SW480 (cell line): Measurements from ENCODE around the gene LRRC26.

Experiments used
- DNase-seq: peaks from one replicate; pipeline ENCODE4 v3.0.0-alpha.2; 2016; ENCODE audit warnings: low spot score

The LRRC26 gene, protein sequence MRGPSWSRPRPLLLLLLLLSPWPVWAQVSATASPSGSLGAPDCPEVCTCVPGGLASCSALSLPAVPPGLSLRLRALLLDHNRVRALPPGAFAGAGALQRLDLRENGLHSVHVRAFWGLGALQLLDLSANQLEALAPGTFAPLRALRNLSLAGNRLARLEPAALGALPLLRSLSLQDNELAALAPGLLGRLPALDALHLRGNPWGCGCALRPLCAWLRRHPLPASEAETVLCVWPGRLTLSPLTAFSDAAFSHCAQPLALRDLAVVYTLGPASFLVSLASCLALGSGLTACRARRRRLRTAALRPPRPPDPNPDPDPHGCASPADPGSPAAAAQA

GRCh38 chr9:137169896-137170358 is at the start of gene LRRC26:
Gene LRRC26, minus strand, starts transcription at chr9:137170051. Its CDS starts 108 bp downstream, at chr9:137169943.
- DNase-seq: no peak

- no peak for DNase-seq
Observed at GRCh38 chr9:137218754-137219271, 49.0 kb upstream of the LRRC26 start.

- no peak for DNase-seq
Observed at GRCh38 chr9:137218212-137218753, 48.4 kb upstream of the LRRC26 start.

DNA sequence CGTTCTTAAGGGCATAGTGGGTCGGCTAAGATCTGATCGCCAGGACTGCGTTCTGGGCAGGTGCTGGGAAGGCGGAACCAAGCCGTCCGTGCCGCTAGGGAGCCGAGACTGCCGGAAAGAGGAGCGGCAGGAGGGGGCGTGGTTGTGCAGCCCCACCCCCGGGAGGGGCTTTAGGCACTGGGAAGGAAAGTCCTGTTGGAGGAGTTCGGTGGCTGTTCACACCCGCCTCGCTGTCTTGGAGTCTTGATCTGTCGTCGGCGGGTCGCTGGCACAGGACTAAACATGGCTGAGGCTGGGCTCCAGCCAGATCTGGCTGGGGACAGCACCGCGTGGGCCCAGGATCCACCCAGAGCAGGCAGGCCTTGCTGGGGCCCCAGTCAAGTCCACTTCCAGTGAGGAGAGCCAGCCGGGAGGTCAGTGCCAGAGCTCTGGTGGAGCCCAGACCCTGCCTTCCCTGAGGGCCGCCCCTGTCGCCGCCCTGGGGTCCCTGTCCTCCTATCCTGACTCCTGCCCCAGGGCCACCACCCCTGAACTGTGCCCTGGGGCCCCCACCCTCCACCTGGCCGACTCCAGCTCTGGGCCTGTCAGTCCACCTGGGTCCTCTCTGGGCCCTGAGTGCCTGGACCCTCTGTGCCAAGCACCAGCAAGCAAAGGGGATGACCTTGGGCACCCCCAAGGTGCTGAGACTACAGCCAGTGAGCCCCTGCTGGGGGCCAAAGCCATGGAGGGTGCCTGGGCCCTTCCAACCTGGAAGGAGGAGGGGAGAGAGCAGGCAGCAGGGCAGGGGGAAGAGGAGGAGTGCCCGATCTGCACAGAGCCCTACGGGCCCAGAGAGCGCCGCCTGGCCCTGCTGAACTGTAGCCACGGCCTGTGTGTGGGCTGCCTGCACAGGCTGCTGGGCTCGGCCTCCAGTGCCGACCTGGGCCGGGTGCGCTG is 47.7 kb upstream of the LRRC26 start:
- DNase-seq: peak; percentile 76

- DNase-seq: no peak
Observed at GRCh38 chr9:137216188-137216965, 46.5 kb upstream of the LRRC26 start.

DNA sequence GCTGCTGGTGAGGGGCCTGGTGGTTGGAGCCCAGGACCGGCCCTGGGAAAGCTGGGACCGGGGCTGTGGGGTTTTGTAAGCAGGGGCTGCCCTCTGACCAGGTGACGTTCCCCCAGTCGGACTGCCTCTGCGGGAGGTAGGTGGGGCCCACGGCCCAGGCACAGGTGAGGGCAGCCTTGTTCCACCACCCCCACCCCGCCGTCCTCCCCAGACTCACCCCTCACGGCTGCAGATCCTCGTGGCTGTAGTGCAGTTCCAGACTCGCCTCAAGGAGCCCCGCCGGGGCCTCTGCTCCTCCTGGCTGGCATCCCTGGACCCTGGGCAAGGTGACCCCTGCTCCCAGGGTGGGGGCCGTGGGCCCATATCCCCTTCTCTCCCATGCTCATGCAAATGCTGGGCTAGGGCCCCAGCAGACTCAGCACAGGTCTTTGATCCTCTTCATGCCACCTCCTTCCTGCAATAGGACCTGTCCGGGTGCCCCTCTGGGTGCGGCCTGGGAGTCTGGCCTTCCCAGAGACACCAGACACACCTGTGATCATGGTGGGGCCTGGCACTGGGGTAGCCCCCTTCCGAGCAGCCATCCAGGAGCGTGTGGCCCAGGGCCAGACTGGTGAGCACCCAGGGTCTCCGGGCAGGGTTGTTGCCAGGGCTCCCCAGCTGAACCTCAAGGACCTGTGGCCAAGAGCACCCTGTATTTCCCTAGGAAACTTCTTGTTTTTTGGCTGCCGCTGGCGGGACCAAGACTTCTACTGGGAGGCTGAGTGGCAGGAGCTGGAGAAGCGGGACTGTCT is 45.5 kb upstream of the LRRC26 start:
- DNase-seq: no peak

DNA sequence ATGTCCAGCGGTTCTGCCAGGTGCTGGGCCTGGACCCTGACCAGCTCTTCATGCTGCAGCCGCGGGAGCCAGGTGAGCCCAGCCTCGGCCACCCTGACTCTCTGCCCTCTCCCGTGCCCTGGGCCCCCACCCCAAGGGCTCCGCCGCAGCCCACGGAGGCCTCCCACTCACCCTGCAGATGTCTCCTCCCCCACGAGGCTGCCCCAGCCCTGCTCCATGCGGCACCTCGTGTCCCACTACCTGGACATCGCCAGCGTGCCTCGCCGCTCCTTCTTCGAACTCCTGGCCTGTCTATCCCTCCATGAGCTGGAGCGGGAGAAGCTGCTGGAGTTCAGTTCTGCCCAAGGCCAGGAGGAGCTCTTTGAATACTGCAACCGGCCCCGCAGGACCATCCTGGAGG is 44.8 kb upstream of the LRRC26 start:
- no peak for DNase-seq

DNA sequence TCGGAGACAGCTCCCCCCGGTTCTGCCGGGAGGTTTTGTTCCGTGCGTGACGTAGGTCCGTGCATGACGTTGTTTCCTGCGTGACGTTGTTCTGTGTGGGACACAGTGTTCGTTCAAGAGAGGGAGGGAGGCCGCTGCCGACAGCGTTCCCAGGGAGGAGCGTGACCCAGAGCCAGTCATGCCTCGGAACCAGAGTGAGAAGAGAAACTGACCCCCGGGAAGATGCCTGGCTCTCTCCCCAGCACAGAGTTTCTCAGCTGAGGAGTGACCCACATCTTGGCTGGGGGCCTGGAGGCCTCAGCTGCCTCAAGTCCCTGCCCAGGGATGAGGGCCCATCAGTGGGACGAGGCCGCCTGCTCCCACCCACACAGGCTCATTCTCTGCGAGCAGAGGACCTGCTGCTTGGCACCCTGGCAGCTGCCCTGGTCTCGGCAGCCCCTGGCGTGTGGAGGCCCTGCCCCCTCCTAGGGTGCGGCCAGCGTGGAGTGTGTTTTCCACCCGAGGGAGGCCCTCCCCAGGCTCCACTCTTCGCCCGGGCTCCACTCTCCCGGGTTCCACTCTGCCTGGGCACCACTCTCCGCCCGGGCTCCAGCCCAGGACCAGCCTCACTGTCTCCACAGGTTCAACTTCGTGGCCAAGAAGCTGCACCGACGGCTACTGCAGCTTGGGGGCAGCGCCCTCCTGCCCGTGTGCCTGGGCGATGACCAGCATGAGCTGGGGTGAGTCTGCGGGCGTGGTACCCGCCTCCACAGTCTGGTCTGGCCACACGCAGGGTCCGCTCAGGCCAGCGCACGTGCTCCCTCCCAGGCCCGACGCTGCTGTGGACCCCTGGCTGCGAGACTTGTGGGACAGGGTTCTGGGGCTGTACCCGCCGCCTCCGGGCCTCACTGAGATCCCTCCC is 43.6 kb upstream of the LRRC26 start:
- no peak for DNase-seq

DNA sequence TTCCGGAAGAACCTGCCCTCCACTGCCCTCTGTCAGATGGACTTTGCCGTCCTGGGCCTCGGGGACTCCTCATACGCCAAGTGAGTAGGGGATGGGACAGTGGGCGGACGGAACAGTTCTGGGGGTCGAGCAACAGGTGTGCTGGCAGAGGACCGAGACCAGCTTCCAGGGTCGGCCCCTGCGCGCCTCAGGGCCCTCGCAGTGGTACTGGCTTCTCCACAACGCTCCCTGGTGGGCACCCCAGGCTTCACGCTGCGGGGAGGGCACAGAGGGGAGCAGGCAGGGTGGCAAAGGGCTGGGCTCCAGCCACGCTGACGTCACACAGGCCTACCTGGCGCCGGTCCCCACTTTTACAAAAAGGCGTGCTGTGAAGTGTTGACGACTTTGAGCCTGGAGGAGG is 42.7 kb upstream of the LRRC26 start:
- DNase-seq: no peak

GRCh38 chr9:137211532-137211931 is 41.7 kb upstream of the LRRC26 start:
- DNase-seq: no peak

- no peak for DNase-seq
Observed at GRCh38 chr9:137206602-137207001, 36.8 kb upstream of the LRRC26 start.

DNA sequence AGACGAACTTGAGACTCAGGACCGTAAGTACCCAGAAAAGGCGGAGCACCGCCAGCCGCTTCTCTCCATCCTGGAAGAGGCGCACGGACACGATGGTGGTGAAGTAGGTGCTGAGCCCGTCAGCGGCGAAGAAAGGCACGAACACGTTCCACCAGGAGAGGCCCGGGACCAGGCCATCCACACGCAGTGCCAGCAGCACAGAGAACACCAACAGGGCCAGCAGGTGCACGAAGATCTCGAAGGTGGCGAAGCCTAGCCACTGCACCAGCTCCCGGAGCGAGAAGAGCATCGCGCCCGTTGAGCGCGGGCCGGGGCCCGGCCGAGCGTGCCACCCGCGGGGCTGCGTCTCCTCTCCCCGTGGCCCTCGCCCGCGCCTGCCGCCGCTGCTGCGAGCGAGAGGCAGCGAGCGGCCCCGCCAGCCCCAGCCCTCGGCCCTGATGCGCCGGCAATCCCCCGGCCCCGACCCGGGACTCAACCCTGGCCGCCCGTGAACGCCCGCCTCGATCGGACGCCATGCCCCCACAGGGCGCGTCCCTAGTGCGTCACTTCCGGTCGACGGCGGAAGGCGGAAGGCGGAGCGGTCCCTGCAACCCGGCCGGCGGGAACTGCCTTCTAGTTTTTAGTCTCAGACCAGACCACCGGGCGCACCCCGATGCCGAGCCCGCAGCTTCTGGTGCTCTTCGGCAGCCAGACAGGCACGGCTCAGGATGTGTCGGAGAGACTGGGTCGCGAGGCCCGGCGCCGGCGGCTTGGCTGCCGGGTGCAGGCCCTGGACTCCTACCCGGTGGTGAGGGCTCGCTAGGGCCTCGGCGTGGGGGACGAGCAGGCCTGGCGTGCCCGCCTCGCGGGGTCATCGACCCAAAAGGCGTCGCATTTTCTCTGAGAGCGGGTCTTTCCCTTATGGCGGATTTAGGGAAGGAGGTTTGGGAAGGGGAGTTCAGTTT is 35.5 kb upstream of the LRRC26 start, which contains the start of the genes NDOR1 and TMEM203:
TSS of gene NDOR1 (plus strand) at position 575 of the 944 bp plus-strand sequence. CDS start at position 653, 78 bp downstream.
TSS of gene TMEM203 (minus strand) at position 523 of the 944 bp plus-strand sequence. CDS start at position 289, 234 bp downstream.
- DNase-seq: peak; percentile 71

DNA sequence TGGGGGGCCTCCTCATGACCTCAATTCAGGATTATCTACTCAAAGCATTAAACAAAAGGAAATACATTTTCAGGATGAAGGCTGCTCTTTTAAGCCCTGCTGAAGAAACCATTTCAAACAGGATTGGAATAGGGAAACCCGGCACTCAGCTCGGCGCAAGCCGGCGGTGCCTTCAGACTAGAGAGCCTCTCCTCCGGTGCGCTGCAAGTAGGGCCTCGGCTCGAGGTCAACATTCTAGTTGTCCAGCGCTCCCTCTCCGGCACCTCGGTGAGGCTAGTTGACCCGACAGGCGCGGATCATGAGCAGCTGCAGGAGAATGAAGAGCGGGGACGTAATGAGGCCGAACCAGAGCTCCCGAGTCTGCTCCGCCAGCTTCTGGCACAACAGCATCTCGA is 34.9 kb upstream of the LRRC26 start:
- DNase-seq: no peak

DNA sequence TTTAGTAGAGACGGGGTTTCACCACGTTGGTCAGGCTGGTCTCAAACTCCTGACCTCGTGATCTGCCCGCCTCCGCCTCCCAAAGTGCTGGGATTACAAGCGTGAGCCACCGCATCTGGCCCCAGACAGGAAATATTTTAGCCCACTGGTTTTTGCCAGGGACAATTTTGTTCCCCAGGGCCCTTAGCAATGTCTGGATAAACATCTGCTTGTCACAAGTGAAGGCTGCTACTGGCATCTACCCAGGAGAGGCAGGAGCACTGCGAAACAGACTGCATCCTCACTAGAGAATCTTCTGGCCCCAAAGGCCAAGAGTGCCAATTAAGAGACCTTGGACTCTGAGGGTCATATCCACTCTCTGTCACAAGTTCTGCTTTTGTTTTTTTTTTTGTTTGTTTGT is 33.1 kb upstream of the LRRC26 start:
- no peak for DNase-seq

GRCh38 chr9:137201205-137201868 is 31.5 kb upstream of the LRRC26 start:
- no peak for DNase-seq

- peak; percentile 98 for DNase-seq
Observed at GRCh38 chr9:137200311-137201204, 30.7 kb upstream of the LRRC26 start, which contains the start of gene TPRN. Gene TPRN, minus strand, starts transcription at chr9:137200741. Its CDS starts 30 bp downstream, at chr9:137200711.
